ENCODE measurements around the gene PTPN4. TPM values are rescaled to one million over a fixed set of nuclear protein-coding genes. Genes with fewer than 3 reads are reported as not detected.

PTPN4 gene
- total and polyA plus RNA-seq, 2 donors: 4.8 to 58.1 TPM

DNA sequence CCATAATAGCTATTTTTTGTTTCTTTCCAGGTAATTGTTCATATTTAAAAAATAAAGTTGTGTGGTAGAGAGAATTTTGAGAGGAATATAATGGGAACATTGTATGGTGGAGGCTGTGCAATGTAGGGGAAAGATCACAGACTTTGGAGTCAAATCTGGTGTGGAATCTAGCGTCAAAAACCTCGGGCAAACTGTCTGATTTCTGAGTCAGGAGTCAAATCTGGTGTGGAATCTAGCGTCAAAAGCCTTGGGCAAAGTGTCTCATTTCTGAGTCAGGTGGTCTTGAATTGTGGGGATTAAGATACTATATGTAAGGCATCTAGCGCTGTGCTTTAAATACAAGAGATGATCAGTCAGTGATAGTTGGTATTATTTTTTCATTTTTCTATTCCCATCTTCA is 5.1 kb downstream of the PTPN4 start:
- Histone ChIP-seq H3K4me3 (ENCODE audit: low read depth, low read length) (no peak overlapping the region), H3K36me3 (ENCODE audit: insufficient read depth) (no peaks in the 10 kb centered on the region), H3K27ac (ENCODE audit: low read depth) (no peak overlapping the region), H3K4me1 (ENCODE audit: insufficient read depth) (peaks cover 2% of the 10 kb centered on the region)
- WGBS: 89% methylated on average over 4 of the region's 4 CpGs
- no peak for DNase-seq (ENCODE audit: extremely low spot score)

- Histone ChIP-seq H3K36me3 (ENCODE audit: insufficient read depth) (no peaks in the 10 kb centered on the region), H3K27ac (ENCODE audit: low read depth) (no peak overlapping the region), H3K4me3 (ENCODE audit: low read depth, low read length) (no peak overlapping the region), H3K4me1 (ENCODE audit: insufficient read depth) (peaks cover 2% of the 10 kb centered on the region)
- WGBS: 94% methylated on average over 5 of the region's 5 CpGs
- no peak for DNase-seq (ENCODE audit: extremely low spot score)
Measured at GRCh38 chr2:119765433-119766002, 5.8 kb downstream of the PTPN4 start.

- no peak overlapping the region for H3K4me3 ChIP-seq (ENCODE audit: low read depth, low read length)
- H3K36me3 ChIP-seq (ENCODE audit: insufficient read depth): no peaks in the 10 kb centered on the region
- 94% methylated on average over 5 of the region's 5 CpGs for WGBS
- H3K27ac ChIP-seq (ENCODE audit: low read depth): no peak overlapping the region
- no peak for DNase-seq (ENCODE audit: extremely low spot score)
- H3K4me1 ChIP-seq (ENCODE audit: insufficient read depth): peaks cover 2% of the 10 kb centered on the region
Measured at GRCh38 chr2:119766944-119767343, 7.2 kb downstream of the PTPN4 start.

DNA sequence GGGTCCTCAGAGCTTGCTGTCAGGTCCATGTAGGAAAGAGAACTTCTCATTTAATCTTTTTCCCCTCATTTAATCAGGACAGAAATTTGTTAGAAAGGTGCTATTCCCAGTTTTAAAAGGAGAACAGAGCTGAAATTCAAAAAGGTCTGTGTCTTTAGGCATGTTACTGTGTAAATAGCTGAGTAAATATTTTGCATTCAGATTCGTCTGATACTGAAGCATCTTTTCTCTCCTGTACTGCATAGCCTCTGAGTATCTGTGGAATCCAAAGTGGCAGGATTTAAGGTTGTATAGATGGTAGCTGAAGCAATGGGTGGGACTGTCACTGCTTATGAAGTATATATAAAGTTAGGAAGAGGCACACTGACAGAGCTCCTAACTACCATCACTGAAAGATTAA is 9.0 kb downstream of the PTPN4 start:
- H3K36me3 ChIP-seq (ENCODE audit: insufficient read depth): no peaks in the 10 kb centered on the region
- peaks cover 2% of the 10 kb centered on the region for H3K4me1 ChIP-seq (ENCODE audit: insufficient read depth)
- WGBS: 75% methylated on average over 1 of the region's 1 CpG
- DNase-seq (ENCODE audit: extremely low spot score): no peak
- no peak overlapping the region for H3K4me3 ChIP-seq (ENCODE audit: low read depth, low read length)
- no peak overlapping the region for H3K27ac ChIP-seq (ENCODE audit: low read depth)

DNA sequence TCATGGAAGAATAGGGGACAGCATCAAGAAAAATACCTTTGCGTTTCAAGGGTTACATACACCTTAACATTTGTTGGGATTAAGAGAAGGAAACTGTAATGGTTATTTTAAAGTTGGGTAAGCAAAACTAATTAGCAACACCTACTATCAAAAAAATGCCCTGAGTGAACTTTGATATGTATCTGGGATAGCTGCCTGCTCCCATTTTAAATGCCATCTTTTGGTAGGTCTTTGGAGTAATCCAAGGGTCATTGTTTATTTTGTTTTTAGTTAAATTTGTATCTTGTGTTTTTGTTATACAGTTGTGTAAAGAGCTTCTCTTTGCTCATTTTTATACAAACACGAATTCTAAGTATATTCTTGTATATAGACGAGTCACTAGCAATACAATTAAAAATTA is 9.9 kb downstream of the PTPN4 start:
- Histone ChIP-seq H3K36me3 (ENCODE audit: insufficient read depth) (no peaks in the 10 kb centered on the region), H3K4me3 (ENCODE audit: low read depth, low read length) (no peak overlapping the region), H3K27ac (ENCODE audit: low read depth) (no peak overlapping the region), H3K4me1 (ENCODE audit: insufficient read depth) (peaks cover 2% of the 10 kb centered on the region)
- DNase-seq (ENCODE audit: extremely low spot score): no peak
- 94% methylated on average over 3 of the region's 3 CpGs for WGBS

DNA sequence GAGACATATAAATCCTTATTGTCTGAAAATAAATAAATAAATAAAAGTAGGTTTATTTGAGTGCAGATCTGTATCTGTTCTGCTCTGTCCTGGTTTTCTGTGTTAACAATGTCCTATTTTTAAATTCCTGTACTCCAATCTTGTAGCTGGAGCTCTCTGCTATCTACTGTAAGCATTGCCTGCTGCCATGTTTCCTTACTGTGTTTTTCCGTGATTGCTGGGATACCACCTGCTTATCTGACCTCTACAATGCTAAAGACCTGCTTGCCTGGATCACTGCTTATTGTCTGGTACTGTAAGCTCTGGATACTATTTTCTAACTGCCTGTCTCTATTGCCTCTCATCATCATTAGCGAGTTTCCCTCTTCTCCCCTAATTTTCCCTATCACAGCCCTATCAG is 11.6 kb downstream of the PTPN4 start:
- WGBS: 65% methylated on average over 2 of the region's 2 CpGs
- DNase-seq (ENCODE audit: extremely low spot score): no peak

GRCh38 chr2:119772128-119772527 is 12.4 kb downstream of the PTPN4 start:
- H3K4me1 ChIP-seq (ENCODE audit: insufficient read depth): peaks cover 2% of the 10 kb centered on the region
- H3K36me3 ChIP-seq (ENCODE audit: insufficient read depth): no peaks in the 10 kb centered on the region
- 36% methylated on average over 2 of the region's 2 CpGs for WGBS
- no peak overlapping the region for H3K4me3 ChIP-seq (ENCODE audit: low read depth, low read length)
- H3K27ac ChIP-seq (ENCODE audit: low read depth): no peak overlapping the region
- no peak for DNase-seq (ENCODE audit: extremely low spot score)

More for the DNA sequence above, 11.6 kb downstream of the PTPN4 start:
- Histone ChIP-seq H3K27ac (ENCODE audit: low read depth) (no peak overlapping the region), H3K36me3 (ENCODE audit: insufficient read depth) (no peaks in the 10 kb centered on the region), H3K4me1 (ENCODE audit: insufficient read depth) (peaks cover 2% of the 10 kb centered on the region), H3K4me3 (ENCODE audit: low read depth, low read length) (no peak overlapping the region)

- no peaks in the 10 kb centered on the region for H3K36me3 ChIP-seq (ENCODE audit: insufficient read depth)
- H3K4me1 ChIP-seq (ENCODE audit: insufficient read depth): peaks cover 1% of the 10 kb centered on the region
- no peak overlapping the region for H3K4me3 ChIP-seq (ENCODE audit: low read depth, low read length)
- no peak for DNase-seq (ENCODE audit: extremely low spot score)
- no peak overlapping the region for H3K27ac ChIP-seq (ENCODE audit: low read depth)
- WGBS: 92% methylated on average over 4 of the region's 4 CpGs
Measured at GRCh38 chr2:119772767-119773166, 13.0 kb downstream of the PTPN4 start.

GRCh38 chr2:119774026-119774425 is 14.3 kb downstream of the PTPN4 start:
- no peak overlapping the region for H3K27ac ChIP-seq (ENCODE audit: low read depth)
- H3K4me3 ChIP-seq (ENCODE audit: low read depth, low read length): no peak overlapping the region
- no peaks in the 10 kb centered on the region for H3K36me3 ChIP-seq (ENCODE audit: insufficient read depth)
- DNase-seq (ENCODE audit: extremely low spot score): no peak
- H3K4me1 ChIP-seq (ENCODE audit: insufficient read depth): no peaks in the 10 kb centered on the region

DNA sequence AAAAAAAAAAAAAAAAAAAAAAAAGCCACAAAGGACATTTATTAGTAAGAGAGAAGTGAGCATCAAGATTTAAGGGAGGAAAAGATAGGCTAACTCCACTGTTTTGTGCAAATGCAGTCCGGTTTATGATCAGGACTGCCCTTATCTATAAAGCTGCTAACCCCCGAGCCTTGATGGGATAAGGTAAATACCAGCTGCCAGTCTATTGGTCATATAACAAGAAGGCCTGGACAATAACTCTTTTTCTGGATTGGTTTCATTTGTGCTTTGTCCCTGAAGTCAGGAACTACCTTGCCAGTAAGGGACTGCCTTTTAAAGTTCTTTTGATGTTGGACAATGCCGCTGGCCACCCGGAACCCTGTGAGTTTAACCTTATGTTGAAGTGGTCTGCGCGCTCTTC is 15.4 kb downstream of the PTPN4 start:
- no peak overlapping the region for H3K27ac ChIP-seq (ENCODE audit: low read depth)
- H3K4me1 ChIP-seq (ENCODE audit: insufficient read depth): no peaks in the 10 kb centered on the region
- no peak overlapping the region for H3K4me3 ChIP-seq (ENCODE audit: low read depth, low read length)
- DNase-seq (ENCODE audit: extremely low spot score): no peak
- H3K36me3 ChIP-seq (ENCODE audit: insufficient read depth): no peaks in the 10 kb centered on the region
- 92% methylated on average over 6 of the region's 6 CpGs for WGBS

- H3K27ac ChIP-seq (ENCODE audit: low read depth): no peak overlapping the region
- WGBS: 94% methylated on average over 9 of the region's 9 CpGs
- DNase-seq (ENCODE audit: extremely low spot score): no peak
- H3K4me3 ChIP-seq (ENCODE audit: low read depth, low read length): no peak overlapping the region
- no peaks in the 10 kb centered on the region for H3K4me1 ChIP-seq (ENCODE audit: insufficient read depth)
- H3K36me3 ChIP-seq (ENCODE audit: insufficient read depth): no peaks in the 10 kb centered on the region
Measured at GRCh38 chr2:119782308-119783027, 22.7 kb downstream of the PTPN4 start.

DNA sequence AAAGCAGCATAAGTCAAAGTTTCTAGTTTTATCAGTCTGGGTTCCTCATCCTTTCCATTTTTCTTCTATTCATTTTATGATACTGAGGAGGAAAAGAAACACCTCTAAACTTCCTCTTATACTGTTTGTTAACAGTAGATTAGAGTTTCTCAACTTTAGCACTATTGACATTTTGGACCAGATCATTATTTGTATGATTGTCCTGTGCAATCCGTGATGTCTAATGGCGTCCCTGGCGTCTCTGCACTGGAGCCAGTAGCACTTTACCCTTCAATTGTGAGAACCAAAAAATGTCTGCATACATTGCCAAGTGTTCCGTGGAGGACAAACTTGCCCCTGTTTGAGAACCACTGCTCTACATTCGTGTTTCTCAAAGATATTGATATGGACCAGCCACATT is 25.2 kb downstream of the PTPN4 start:
- H3K27ac ChIP-seq (ENCODE audit: low read depth): no peak overlapping the region
- DNase-seq (ENCODE audit: extremely low spot score): no peak
- H3K4me3 ChIP-seq (ENCODE audit: low read depth, low read length): no peak overlapping the region
- WGBS: 77% methylated on average over 5 of the region's 5 CpGs
- no peaks in the 10 kb centered on the region for H3K36me3 ChIP-seq (ENCODE audit: insufficient read depth)
- no peaks in the 10 kb centered on the region for H3K4me1 ChIP-seq (ENCODE audit: insufficient read depth)

GRCh38 chr2:119786295-119786694 is 26.6 kb downstream of the PTPN4 start:
- no peak overlapping the region for H3K4me3 ChIP-seq (ENCODE audit: low read depth, low read length)
- no peak for DNase-seq (ENCODE audit: extremely low spot score)
- no peaks in the 10 kb centered on the region for H3K4me1 ChIP-seq (ENCODE audit: insufficient read depth)
- 100% methylated on average over 1 of the region's 1 CpG for WGBS
- H3K27ac ChIP-seq (ENCODE audit: low read depth): no peak overlapping the region
- H3K36me3 ChIP-seq (ENCODE audit: insufficient read depth): no peaks in the 10 kb centered on the region

DNA sequence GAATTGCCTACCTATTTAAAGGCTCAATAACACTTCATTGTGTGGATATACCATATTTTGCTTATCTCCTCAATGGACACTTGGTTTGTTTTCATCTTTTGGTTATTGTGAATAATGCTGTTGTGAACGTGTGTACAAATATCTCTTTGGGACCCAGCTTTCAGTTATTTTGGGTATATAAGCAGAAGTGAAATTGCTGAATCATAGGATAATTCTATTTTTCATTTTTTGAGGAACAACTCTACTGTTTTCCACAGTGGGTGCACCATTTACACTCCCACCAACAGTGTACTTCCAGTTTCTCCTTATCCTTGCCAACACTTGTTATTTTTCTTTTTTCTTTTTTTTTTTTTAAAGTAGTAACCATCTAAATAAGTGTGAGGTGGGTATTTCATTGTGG is 29.0 kb downstream of the PTPN4 start:
- no peak overlapping the region for H3K27ac ChIP-seq (ENCODE audit: low read depth)
- 84% methylated on average over 1 of the region's 1 CpG for WGBS
- H3K36me3 ChIP-seq (ENCODE audit: insufficient read depth): no peaks in the 10 kb centered on the region
- DNase-seq (ENCODE audit: extremely low spot score): no peak
- H3K4me1 ChIP-seq (ENCODE audit: insufficient read depth): no peaks in the 10 kb centered on the region
- no peak overlapping the region for H3K4me3 ChIP-seq (ENCODE audit: low read depth, low read length)
